H4 (cell line): Measurements from ENCODE around the gene MINDY1. TPM values are rescaled to one million over a fixed set of nuclear protein-coding genes. Genes with fewer than 3 reads are reported as not detected.

Experiments used
- DNase-seq: peaks from one replicate; pipeline ENCODE4 v3.0.0-alpha.2; 2015; ENCODE audit warnings: low spot score
- total RNA-seq: library from RNA; depleted of rRNA; stranded (reverse); fragments of >200 nt; shearing (Covaris generic); gene quantifications from 2 replicates; pipeline ENCODE4 v1.2.3, GENCODE V29; 2014

Gene MINDY1
- total RNA-seq, 1 experiment from 2014 or later: 12.2 TPM

DNA sequence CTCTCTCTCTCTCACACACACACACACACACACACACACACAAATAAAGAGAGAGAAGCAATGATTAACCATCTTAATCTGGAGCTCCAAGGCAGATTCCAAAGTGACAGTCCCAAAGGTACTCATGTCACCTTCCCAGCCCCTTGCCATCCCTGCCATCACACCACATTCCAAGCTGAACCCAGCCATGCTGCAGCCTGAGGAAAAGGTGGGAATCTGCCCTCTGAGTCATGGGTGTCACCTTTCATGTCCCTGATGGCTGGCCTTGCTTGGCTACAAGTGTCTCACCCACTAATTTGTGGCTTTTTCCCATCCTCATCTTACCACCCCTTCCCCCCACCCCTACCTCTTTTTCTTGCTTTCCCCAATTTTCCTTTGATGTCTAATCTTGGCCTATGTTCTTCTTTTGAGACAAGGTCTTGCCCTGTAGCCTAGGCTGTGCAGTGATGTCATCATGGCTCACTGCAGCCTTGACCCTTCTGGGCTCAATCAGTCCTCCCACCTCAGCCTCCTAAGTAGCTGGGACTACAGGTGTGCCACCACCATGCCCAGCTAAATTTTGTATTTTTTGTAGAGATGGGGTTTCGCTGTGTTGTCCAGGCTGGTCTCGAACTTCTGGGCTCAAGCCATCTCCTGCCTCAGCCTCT is 21.4 kb downstream of the MINDY1 start:
- no peak for DNase-seq

DNA sequence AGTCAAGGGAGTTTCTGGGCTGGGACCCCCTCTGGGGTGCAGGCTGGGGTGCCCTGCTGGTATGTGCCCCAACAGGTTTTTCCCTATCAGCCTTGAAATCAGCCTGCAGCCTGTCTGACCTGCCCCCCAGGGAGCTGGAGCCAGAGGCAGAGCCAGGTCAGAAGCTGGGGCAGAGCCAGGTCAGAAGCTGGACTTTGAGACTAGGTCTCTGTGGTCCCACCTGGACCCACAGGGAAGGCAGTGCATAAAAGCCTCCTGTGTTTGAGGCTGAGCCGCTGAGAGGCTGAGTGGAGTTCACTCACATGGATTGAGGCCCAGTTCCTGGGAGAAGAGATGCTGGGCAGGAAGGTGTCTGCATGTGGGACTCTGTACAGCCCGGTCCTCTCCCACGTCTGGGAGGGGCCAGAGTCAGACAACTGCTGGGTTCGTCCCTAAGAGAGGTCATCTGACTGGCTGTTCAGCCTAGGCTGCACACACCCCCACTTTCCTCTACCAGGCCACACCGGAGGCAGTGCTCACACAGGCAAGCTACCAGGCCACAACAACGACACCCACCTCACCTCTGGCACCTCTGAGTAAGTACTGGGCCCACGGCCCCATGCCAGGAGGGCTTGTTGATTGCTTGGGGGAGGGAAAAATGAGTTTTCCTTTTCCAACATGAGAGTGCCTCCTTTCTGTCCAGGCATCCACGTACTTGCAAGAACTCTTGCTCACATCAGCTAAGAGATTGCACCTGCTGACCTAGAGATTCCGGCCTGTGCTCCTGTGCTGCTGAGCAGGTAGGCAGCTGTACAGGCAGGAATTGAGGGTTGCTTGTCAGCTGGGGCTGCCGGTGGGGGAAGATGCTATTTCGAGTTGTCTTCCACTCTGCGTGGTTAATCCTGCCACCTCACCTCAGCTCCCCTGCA is 24.6 kb downstream of the MINDY1 start, which contains the start of gene ANXA9:
Gene ANXA9, plus strand, starts transcription at position 488 of the 908 bp plus-strand sequence. CDS start 814 bp downstream, outside the sequence.
- DNase-seq: no peak

GRCh38 chr1:150981177-150981804 is 25.4 kb downstream of the MINDY1 start:
- DNase-seq: no peak

GRCh38 chr1:150979092-150980056 is 27.3 kb downstream of the MINDY1 start:
- DNase-seq: peak; percentile 65

- peak; percentile 95 for DNase-seq
Observed at GRCh38 chr1:150976879-150977694, 29.6 kb downstream of the MINDY1 start.

- DNase-seq: no peak
Observed at GRCh38 chr1:150976401-150976821, 30.3 kb downstream of the MINDY1 start.

GRCh38 chr1:150974580-150975478 is 31.9 kb downstream of the MINDY1 start, which contains the start of gene CERS2:
TSS of gene CERS2 (minus strand) at chr1:150974835. CDS start at chr1:150969090, 5,745 bp downstream.
- DNase-seq: peak; percentile 44

DNA sequence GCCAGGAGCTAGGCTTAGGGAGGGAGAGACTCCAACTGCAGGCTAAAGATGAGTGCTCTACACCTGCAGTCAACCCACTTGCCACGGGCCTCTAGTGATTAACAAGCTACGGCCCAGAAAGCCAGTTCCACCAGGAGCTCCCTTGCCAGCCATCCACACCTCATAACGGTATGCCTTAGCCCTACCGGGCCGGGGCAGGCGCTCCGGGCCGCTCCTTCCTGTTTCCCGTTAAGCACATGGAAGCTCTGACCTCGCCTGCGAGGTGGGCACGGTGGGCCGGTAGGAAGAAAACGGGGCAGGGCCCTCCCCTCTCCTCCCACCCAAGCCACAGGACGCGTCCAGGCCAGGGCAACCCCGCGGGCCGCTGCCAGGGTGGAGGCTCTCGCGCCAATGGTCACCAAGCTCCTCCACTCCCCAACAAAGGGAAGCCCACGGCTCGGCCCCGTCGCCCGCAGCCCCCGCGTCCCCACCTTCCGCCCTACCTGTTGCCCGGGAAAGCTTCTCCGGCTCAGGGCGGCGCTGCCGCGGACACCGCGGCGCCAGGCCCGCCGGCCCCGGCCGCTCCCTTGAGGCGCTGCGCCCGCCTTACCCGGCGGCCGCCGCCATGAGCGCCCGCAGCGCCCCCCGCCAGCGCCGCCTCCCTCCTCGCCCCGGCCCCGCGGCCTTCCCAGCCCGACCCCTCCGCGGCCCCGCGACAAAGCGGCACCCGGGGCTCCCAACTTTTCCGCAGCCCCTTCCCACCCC is 32.7 kb downstream of the MINDY1 start:
- DNase-seq: no peak

DNA sequence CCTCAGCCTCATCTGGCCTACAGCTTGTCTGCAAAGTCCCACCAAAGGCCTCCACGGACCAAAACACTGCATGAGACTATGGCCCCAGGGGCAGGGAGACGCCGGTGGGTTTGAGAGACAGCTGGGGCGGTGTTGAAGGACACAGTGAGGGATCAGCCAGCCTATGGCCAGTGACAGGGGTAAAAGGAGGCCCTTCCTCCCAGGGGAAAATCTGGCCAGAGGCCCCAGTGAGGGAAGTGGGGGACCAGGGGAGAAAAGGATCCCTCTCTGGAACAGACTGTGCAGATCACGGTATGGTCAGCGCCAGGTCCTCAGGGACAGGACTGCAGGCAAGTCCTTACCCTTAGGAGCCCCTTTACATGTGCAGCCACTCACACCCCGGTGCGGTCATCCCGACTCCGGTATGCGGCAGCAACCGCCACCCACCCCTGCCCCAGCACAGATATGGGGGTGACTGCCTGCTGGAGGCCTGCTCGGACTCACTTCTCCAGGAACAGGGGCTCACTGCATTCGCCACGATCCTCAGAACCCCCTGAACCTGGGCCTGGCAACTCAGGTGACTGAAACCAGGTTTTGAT is 33.4 kb downstream of the MINDY1 start:
- no peak for DNase-seq

DNA sequence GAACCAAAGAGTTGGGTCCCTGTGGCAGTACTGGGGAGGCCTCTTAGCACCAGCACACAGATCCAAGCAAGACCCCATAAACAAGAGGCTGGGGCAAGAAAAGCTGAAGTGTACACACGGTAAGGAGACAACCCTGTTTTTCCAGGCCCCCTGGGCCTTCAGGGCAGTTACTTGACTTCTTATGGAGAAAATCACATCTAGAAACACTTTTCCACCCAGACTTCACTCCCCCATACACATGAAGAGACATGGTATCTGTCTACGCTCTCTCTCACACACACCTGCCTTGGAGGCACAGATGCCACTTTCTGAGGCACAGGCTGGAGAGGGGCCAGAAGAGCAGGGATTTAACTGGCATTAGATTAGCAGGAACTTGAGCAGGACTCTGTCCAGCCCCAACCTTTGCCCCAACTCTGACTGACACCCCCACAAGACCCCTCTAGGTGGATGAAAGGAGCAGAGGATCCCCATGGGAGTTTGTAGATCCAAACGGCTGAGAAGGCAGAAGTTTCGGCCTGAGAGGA is 34.2 kb downstream of the MINDY1 start:
- no peak for DNase-seq

GRCh38 chr1:150971583-150972416 is 34.9 kb downstream of the MINDY1 start:
- no peak for DNase-seq

DNA sequence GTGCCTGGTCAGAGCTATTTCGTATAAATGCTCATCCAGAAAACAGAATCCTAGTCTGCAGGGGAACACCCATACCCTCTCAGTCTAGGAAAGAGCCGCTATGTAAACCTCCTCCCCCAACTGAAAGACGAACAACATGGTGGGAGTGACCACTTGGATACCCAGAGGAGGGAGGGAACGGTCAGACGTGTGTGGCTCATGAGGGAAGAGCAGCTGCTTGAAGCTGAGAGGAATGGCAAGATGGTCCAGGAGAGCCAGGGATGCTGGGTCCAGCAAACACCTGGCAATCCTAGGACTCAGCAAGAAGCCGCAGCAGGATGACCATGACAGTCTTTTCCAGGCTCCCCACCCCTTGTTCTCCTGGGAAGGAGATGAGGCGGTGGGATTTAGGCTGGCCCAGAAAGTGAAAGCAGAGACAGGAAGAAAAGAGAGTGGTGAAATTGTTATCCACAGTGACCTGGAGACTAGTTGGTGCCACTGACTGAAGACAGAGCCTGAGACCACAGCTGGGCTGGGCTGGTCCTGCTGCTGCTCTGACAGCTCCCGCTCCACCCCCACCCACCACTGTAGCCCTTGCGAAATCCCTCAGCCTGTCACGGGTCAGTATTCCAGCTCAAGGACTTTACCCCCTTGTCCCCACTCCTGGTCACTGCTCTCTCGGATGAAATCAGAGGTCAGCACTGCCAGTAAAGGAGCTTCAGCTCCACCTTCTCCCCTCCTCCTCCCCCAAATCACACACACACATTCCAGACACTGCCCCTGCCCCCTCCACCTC is 35.7 kb downstream of the MINDY1 start:
- DNase-seq: peak; percentile 45

DNA sequence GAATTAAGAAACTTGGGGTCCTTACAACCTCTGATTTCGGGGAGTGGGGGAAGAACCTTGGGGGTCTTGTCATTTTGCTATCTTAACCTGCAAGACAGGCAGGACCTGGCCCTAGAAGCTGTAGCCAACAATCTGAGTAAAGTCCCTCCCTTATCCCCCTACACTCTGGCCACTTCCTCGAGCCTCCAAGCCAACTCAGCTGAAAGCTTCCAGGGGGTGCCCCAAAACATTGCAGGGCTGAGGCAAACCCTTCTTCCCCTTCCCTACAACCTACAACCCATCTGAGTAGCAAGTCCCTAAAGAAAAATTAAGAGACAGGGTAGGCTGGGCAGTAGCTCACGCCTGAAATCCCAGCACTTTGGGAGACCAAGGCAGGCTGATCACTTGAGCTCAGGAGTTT is 37.1 kb downstream of the MINDY1 start:
- DNase-seq: no peak

GRCh38 chr1:150968491-150968890 is 38.2 kb downstream of the MINDY1 start:
- DNase-seq: no peak

DNA sequence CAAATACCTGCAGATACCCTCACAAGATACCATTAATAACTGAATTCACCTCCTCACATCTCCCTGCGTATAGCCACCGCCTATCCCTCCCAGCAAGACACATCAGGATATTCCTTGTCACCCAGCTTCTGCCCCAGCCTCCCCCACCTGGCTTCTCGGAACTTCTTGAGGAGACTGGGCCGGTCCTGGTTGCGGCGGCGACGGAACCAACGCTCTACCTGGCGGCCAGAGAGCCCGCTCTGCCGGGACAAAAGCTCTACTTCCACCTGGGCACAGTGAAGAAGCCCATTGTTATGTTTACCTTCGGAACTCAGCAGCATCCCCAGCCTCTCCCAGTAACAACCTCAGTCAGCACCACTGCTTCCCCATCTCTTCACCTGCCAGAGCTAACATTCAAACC is 38.8 kb downstream of the MINDY1 start:
- no peak for DNase-seq

GRCh38 chr1:150966011-150966410 is 40.7 kb downstream of the MINDY1 start:
- no peak for DNase-seq
